Measurements from ENCODE around the gene SEPTIN2.
"Not testable (repeated sequence)": the region's sequence is repeated elsewhere in the genome, so short reads cannot be mapped to it uniquely, and the experiment has no call there.

The SEPTIN2 gene

GRCh38 chr2:241317391-241317790 is 1.7 kb downstream of the SEPTIN2 start:
- ATAC-seq (ENCODE audit: insufficient read depth, low read depth) (no peak), DNase-seq (no peak)
- H3K9me3 ChIP-seq (ENCODE audit: insufficient read depth, low read length, severe bottlenecking): no peaks in the 10 kb centered on the region
- peak overlapping the region; percentile 72 for H3K4me2 ChIP-seq (ENCODE audit: insufficient read depth, low read length)
- H3K27me3 ChIP-seq (ENCODE audit: insufficient read depth, low read length, poor library complexity): no peaks in the 10 kb centered on the region
- H4K20me1 ChIP-seq (ENCODE audit: insufficient read depth, low read length): peaks cover 54% of the 10 kb centered on the region
- peaks cover 96% of the 10 kb centered on the region for H3K79me2 ChIP-seq (ENCODE audit: insufficient read depth, low read length)
- no peak for TF ChIP-seq EZH2 (IDR thresholded peaks at IDR 0.05; ENCODE audit: borderline replicate concordance, low read depth, low read length, severe bottlenecking)
- TF ChIP-seq CTCF (IDR thresholded peaks at IDR 0.05; ENCODE audit: borderline replicate concordance, extremely low read depth, low read length, poor library complexity, severe bottlenecking): no peak
- H3K9ac ChIP-seq (ENCODE audit: low read depth, low read length): peak overlapping the region; percentile 82
- peaks cover 77% of the 10 kb centered on the region for H3K4me1 ChIP-seq (ENCODE audit: insufficient read depth, low read length)
- H3K4me3 ChIP-seq (ENCODE audit: low read depth in 1 of 2, low read length in 2 of 2): peak overlapping the region; percentile 50 to 80; a peak in 3 of 4 replicates
- peak overlapping the region; percentile 89; the same call in 1 of the 2 replicates for H3K27ac ChIP-seq (ENCODE audit: low read length)
- H3K36me3 ChIP-seq (ENCODE audit: insufficient read depth, low read length): peaks cover 33% of the 10 kb centered on the region
- H2AFZ ChIP-seq (ENCODE audit: low read depth, low read length): no peak overlapping the region

- Histone ChIP-seq H3K79me2 (ENCODE audit: insufficient read depth, low read length) (peaks cover 96% of the 10 kb centered on the region), H3K4me1 (ENCODE audit: insufficient read depth, low read length) (peaks cover 63% of the 10 kb centered on the region), H4K20me1 (ENCODE audit: insufficient read depth, low read length) (peaks cover 58% of the 10 kb centered on the region), H3K4me2 (ENCODE audit: insufficient read depth, low read length) (peak overlapping the region; percentile 72; the same call in 1 of the 2 replicates), H3K36me3 (ENCODE audit: insufficient read depth, low read length) (peaks cover 41% of the 10 kb centered on the region), H3K9ac (ENCODE audit: low read depth, low read length) (peak overlapping the region; percentile 27; the same call in 1 of the 2 replicates)
- not testable (repeated sequence) for H3K9me3 ChIP-seq (ENCODE audit: insufficient read depth, low read length, severe bottlenecking); H3K27me3 ChIP-seq (ENCODE audit: insufficient read depth, low read length, poor library complexity); ATAC-seq (ENCODE audit: insufficient read depth, low read depth); DNase-seq; H3K27ac ChIP-seq (ENCODE audit: low read length); H2AFZ ChIP-seq (ENCODE audit: low read depth, low read length); H3K4me3 ChIP-seq (ENCODE audit: low read depth in 1 of 2, low read length in 2 of 2)
Observed at GRCh38 chr2:241318830-241319229, 3.1 kb downstream of the SEPTIN2 start.

- TF ChIP-seq EZH2 (IDR thresholded peaks at IDR 0.05; ENCODE audit: borderline replicate concordance, low read depth, low read length, severe bottlenecking) (no peak), CTCF (IDR thresholded peaks at IDR 0.05; ENCODE audit: borderline replicate concordance, extremely low read depth, low read length, poor library complexity, severe bottlenecking) (no peak)
- Histone ChIP-seq H3K36me3 (ENCODE audit: insufficient read depth, low read length) (peaks cover 52% of the 10 kb centered on the region), H3K9ac (ENCODE audit: low read depth, low read length) (0 out of 2 replicates have a peak overlapping the region, but pooled peaks have one; percentile 12), H3K79me2 (ENCODE audit: insufficient read depth, low read length) (peaks cover 97% of the 10 kb centered on the region), H3K4me2 (ENCODE audit: insufficient read depth, low read length) (peak overlapping the region; percentile 72; the same call in 1 of the 2 replicates), H3K27ac (ENCODE audit: low read length) (no peak overlapping the region), H3K4me3 (ENCODE audit: low read depth in 1 of 2, low read length in 2 of 2) (no peak overlapping the region; a peak in 1 of 4 replicates), H2AFZ (ENCODE audit: low read depth, low read length) (no peak overlapping the region), H3K4me1 (ENCODE audit: insufficient read depth, low read length) (peaks cover 54% of the 10 kb centered on the region), H3K27me3 (ENCODE audit: insufficient read depth, low read length, poor library complexity) (no peaks in the 10 kb centered on the region), H3K9me3 (ENCODE audit: insufficient read depth, low read length, severe bottlenecking) (no peaks in the 10 kb centered on the region), H4K20me1 (ENCODE audit: insufficient read depth, low read length) (peaks cover 69% of the 10 kb centered on the region)
- ATAC-seq (ENCODE audit: insufficient read depth, low read depth) (no peak), DNase-seq (no peak)
Observed at GRCh38 chr2:241320394-241320793, 4.7 kb downstream of the SEPTIN2 start.

- Histone ChIP-seq H3K9ac (ENCODE audit: low read depth, low read length) (no peak overlapping the region), H2AFZ (ENCODE audit: low read depth, low read length) (no peak overlapping the region), H3K4me3 (ENCODE audit: low read depth in 1 of 2, low read length in 2 of 2) (no peak overlapping the region), H3K36me3 (ENCODE audit: insufficient read depth, low read length) (peaks cover 59% of the 10 kb centered on the region), H4K20me1 (ENCODE audit: insufficient read depth, low read length) (peaks cover 70% of the 10 kb centered on the region), H3K79me2 (ENCODE audit: insufficient read depth, low read length) (peaks cover 100% of the 10 kb centered on the region), H3K27ac (ENCODE audit: low read length) (no peak overlapping the region), H3K4me1 (ENCODE audit: insufficient read depth, low read length) (peaks cover 54% of the 10 kb centered on the region), H3K4me2 (ENCODE audit: insufficient read depth, low read length) (peak overlapping the region; percentile 32; the same call in 1 of the 2 replicates), H3K27me3 (ENCODE audit: insufficient read depth, low read length, poor library complexity) (no peaks in the 10 kb centered on the region), H3K9me3 (ENCODE audit: insufficient read depth, low read length, severe bottlenecking) (no peaks in the 10 kb centered on the region)
- TF ChIP-seq EZH2 (IDR thresholded peaks at IDR 0.05; ENCODE audit: borderline replicate concordance, low read depth, low read length, severe bottlenecking): no peak
- TF ChIP-seq CTCF (IDR thresholded peaks at IDR 0.05; ENCODE audit: borderline replicate concordance, extremely low read depth, low read length, poor library complexity, severe bottlenecking): no peak
- DNase-seq (no peak), ATAC-seq (ENCODE audit: insufficient read depth, low read depth) (no peak)
Observed at GRCh38 chr2:241321033-241321432, 5.3 kb downstream of the SEPTIN2 start.
